Stimulated activated naive B cell treated with anti-CD40 and anti-IgM and Interleukin-4, amounts not matched to agents 10 μg/mL and 1 μg/mL and 100 μg/mL, for 72 hours (primary cell): ENCODE measurements around the gene CCDC88C.
A peak's percentile ranks its signal among the peaks of the same experiment; 100 is the strongest.

Experiments
- ATAC-seq, 2 donors: fragments of 150-1000 bp; cut with Tn5 transposase; replicated peaks; 2 replicates each; pipeline ENCODE4 v1.10.0; 2021; ENCODE audit warnings: moderate library complexity in 1 of 2
- DNase-seq: peaks from one replicate; pipeline ENCODE4 v3.0.0; 2021
- H3K27ac Mint-ChIP-seq: one replicate; pipeline ENCODE4 v1.8.0; 2022; ENCODE audit warnings: mild to moderate bottlenecking, mixed read lengths
- H3K27me3 Mint-ChIP-seq, 2 donors: one replicate each; pipeline ENCODE4 v1.8.0; 2022; ENCODE audit warnings: mixed read lengths in 2 of 2
- H3K36me3 Mint-ChIP-seq, 2 donors: one replicate each; pipeline ENCODE4 v1.8.0; 2022; ENCODE audit warnings: mixed read lengths in 2 of 2, mild to moderate bottlenecking in 1 of 2
- H3K4me1 Mint-ChIP-seq, 2 donors: one replicate each; pipeline ENCODE4 v1.8.0; 2022; ENCODE audit warnings: mixed read lengths in 2 of 2, mild to moderate bottlenecking in 1 of 2
- H3K4me3 Mint-ChIP-seq, 2 donors: one replicate each; pipeline ENCODE4 v1.8.0; 2022; ENCODE audit warnings: mild to moderate bottlenecking in 2 of 2, mixed read lengths in 2 of 2, moderate library complexity in 1 of 2
- H3K9me3 Mint-ChIP-seq, 2 donors: one replicate each; pipeline ENCODE4 v1.8.0; 2022; ENCODE audit warnings: mixed read lengths in 2 of 2, mild to moderate bottlenecking in 1 of 2

The CCDC88C gene

DNA sequence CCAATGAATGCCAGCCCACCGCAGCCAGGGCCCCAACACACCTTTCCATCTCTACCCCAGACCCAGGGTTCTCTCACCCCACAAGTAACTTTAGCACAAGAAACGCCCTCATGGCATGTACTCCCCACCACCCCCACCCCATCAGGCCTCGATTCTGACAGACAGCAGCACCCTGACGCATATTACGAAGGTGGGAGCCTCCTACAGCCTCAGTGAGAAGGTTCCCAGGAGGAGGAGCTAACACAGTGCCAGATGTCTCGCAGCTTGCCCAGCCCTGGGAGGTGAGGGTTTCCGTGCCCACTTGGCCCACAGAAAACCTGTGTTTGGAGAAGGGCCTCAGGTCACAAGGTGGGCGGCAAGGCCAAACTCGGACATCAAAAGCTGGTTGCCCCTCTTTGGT is 32.4 kb downstream of the CCDC88C start:
- peak overlapping the region; percentile 59 for H3K27ac Mint-ChIP-seq
- no peaks in the 10 kb centered on the region for H3K27me3 Mint-ChIP-seq
- ATAC-seq (no peak), DNase-seq (no peak)
- no peak overlapping the region for H3K4me3 Mint-ChIP-seq
- H3K4me1 Mint-ChIP-seq: peaks cover 66 to 80% of the 10 kb centered on the region in 2 donors
- peaks cover 23 to 56% of the 10 kb centered on the region in 2 donors for H3K36me3 Mint-ChIP-seq
- H3K9me3 Mint-ChIP-seq: peaks cover 0 to 4% of the 10 kb centered on the region in 2 donors

DNA sequence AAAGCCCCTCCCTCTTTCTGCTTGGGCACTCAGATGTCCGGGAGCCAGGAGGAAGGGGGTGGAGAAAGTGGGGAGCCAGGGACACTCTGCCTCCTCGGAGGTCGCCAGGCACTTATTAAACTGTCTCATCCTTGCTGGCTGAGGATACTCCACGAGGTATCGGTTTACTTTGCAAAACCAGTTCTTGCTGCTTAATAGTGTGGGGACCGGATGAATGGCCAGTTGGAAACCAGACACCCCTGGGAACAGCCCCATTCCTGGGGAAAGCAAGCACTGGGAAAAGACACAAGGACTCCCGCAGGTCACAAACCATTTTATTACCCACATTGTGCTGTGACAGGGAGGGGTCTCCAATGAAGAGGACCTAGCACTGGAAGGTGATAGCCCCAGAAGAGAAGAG is 34.2 kb downstream of the CCDC88C start:
- ATAC-seq (no peak), DNase-seq (no peak)
- Mint-ChIP-seq H3K27ac (peak overlapping the region; percentile 15), H3K4me3 (no peak overlapping the region), H3K9me3 (peaks cover 0 to 4% of the 10 kb centered on the region in 2 donors), H3K36me3 (peaks cover 23 to 51% of the 10 kb centered on the region in 2 donors), H3K4me1 (peaks cover 64 to 81% of the 10 kb centered on the region in 2 donors), H3K27me3 (no peaks in the 10 kb centered on the region)

DNA sequence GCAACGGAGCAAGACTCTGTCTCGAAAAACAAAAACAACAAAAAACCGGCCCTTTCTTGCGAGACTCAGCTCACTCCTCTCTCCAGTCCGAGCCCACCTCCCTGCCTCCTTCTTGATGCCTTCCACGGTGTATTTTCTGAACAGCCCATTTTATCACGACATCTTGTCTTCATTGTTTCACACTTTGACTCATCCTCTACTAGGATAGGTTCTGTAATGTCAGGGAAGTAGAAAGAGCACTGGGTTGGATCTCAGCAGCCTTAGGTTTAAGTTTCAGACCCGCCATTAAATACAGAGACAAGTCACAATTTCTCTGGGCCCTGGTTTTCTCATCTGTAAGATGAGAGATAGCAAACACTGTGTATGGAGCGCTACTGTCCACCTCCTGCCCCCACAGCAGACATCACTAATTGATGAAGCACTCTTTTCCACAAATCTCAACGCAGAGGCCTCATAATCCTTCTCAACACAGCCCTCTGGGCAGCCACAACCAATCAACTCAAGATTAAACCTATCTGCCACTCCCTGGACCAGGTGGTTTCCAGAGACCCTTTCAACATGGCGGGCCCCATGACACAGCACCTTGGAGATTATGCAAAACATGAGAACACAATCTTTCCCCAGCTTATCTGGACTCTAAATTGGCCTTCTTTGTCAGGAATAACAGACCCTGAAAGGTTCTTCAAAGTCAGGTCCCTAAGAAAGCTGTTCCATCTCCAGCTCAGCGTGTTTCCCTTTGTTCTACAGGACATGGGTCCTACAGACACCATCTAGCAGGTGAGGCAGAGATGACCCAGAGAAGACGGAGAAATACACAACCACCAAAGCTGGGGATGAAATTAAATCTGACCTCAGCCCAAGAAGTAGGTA is 35.6 kb downstream of the CCDC88C start:
- H3K4me1 Mint-ChIP-seq: peaks cover 66 to 81% of the 10 kb centered on the region in 2 donors
- DNase-seq (no peak), ATAC-seq (no peak)
- peak overlapping the region; percentile 65 for H3K27ac Mint-ChIP-seq
- H3K27me3 Mint-ChIP-seq: no peaks in the 10 kb centered on the region
- peak overlapping the region; percentile 9 to 50 for H3K4me3 Mint-ChIP-seq
- peaks cover 26 to 54% of the 10 kb centered on the region in 2 donors for H3K36me3 Mint-ChIP-seq
- H3K9me3 Mint-ChIP-seq: peaks cover 0 to 4% of the 10 kb centered on the region in 2 donors

DNA sequence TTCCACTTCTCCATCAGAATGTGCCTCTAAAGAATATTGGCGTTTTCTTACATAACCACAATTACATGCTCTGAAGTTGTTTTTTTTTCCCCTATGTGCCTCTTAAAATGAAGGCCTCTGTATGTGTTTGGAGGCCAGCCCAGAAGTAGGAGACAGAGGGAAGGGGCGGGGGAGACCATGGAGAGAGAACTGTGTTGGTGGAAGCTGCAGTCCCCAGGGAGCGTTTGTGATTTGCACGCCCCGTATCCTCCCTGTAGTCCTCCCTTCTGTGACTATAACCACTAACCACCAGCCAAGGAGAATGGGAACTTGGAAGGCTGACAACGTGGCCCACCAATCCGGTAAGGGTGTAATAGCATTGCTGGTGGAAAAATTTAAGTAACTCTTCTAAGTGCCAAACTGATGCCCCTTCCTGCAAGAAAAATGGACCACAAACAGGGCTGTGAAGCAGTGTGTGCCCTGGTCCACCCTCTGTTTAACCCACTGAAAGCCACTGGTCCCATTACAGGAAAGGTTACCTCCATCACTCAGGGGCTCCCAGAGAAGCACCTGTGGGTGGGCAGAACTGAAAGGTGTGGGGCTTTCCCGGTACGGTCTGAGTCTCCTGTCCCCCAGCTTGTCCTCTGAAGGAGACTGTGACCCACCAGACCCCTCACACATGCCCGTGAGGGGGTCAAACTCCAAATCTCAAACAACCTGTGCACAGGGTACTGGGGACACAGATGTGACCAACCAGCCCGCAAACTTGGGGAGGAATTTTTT is 36.8 kb downstream of the CCDC88C start:
- Mint-ChIP-seq H3K27ac (peak overlapping the region; percentile 65), H3K36me3 (peaks cover 28 to 59% of the 10 kb centered on the region in 2 donors), H3K9me3 (peaks cover 0 to 4% of the 10 kb centered on the region in 2 donors), H3K4me3 (peak overlapping the region; percentile 56 to 62), H3K4me1 (peaks cover 76 to 94% of the 10 kb centered on the region in 2 donors), H3K27me3 (no peaks in the 10 kb centered on the region)
- DNase-seq: no peak
- ATAC-seq: peak; percentile 44

DNA sequence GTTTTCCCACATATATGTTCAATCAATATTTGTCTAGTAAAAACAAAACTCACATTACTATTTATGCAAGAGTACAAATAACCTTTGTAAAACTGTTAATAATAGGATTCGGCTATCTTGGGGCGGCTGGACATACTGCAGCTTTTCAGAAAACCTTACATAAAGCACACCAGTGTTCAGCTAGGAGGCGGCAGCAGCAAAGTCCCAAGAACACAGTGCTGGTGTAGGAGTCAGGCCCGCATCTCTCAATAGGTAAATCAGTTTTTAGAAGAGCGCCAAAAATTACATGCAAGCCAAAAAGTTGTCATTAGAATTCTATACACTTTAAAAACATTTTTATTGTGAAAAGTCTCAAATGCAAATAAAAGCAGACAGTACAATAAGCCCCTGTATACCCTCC is 37.5 kb downstream of the CCDC88C start:
- Mint-ChIP-seq H3K4me3 (no peak overlapping the region), H3K4me1 (peaks cover 77 to 99% of the 10 kb centered on the region in 2 donors), H3K36me3 (peaks cover 29 to 65% of the 10 kb centered on the region in 2 donors), H3K9me3 (peaks cover 0 to 4% of the 10 kb centered on the region in 2 donors), H3K27me3 (no peaks in the 10 kb centered on the region), H3K27ac (no peak overlapping the region)
- DNase-seq (no peak), ATAC-seq (no peak)

DNA sequence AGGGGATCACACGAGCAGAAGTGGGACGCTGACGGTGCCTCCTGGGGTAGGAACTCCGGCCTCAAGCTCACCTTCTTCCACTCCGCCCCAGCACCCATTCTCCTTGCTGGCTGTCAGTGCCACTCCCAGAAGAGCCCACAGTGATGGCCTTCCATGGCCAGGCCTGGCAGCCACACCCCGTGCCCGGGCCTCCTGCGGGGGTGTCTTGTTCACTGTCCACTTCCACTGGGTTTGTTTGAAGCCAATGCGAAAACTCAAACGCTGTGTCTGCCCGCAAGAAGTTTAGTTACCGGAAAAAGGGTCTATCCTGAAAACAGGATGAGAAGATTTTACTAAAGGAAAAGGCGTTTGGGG is 38.1 kb downstream of the CCDC88C start:
- H3K36me3 Mint-ChIP-seq: peaks cover 31 to 65% of the 10 kb centered on the region in 2 donors
- no peak overlapping the region for H3K4me3 Mint-ChIP-seq
- peaks cover 0 to 4% of the 10 kb centered on the region in 2 donors for H3K9me3 Mint-ChIP-seq
- ATAC-seq (no peak), DNase-seq (no peak)
- no peak overlapping the region for H3K27ac Mint-ChIP-seq
- H3K4me1 Mint-ChIP-seq: peaks cover 77 to 99% of the 10 kb centered on the region in 2 donors
- H3K27me3 Mint-ChIP-seq: no peaks in the 10 kb centered on the region

DNA sequence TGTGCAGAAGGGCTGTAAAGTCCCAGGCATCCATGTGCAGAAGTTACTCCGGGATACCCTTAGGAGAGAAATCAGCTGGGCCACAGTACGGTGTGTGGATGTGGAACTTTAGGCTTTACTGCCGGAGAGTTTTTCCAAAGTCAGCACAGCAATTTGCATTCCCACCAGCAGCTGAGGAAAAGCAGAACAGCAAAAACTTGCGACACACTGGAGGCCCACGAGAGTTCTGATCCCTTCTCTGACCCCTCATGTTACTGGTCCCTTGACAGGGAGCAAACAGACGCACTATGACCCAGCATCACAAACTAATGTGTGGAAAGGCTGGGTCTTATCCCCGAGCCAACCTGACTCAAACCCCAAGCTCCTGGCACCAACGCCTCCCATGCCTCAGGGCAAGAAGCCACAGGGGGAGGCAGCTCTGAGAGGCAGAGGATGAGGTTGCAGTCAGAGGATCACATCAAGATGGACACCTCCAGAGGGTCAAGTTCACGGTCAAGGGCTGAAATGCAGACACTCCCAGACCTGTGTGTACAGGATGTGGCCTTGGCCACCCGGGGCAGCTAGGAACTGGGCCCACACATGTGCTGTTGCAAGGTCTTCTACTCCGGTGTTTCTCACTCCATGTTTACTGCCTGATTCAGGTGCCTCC is 38.6 kb downstream of the CCDC88C start:
- no peak for DNase-seq
- peaks cover 0 to 4% of the 10 kb centered on the region in 2 donors for H3K9me3 Mint-ChIP-seq
- peak overlapping the region; percentile 59 for H3K27ac Mint-ChIP-seq
- H3K4me3 Mint-ChIP-seq: no peak overlapping the region
- no peaks in the 10 kb centered on the region for H3K27me3 Mint-ChIP-seq
- ATAC-seq: no peak
- peaks cover 34 to 66% of the 10 kb centered on the region in 2 donors for H3K36me3 Mint-ChIP-seq
- peaks cover 79 to 99% of the 10 kb centered on the region in 2 donors for H3K4me1 Mint-ChIP-seq

DNA sequence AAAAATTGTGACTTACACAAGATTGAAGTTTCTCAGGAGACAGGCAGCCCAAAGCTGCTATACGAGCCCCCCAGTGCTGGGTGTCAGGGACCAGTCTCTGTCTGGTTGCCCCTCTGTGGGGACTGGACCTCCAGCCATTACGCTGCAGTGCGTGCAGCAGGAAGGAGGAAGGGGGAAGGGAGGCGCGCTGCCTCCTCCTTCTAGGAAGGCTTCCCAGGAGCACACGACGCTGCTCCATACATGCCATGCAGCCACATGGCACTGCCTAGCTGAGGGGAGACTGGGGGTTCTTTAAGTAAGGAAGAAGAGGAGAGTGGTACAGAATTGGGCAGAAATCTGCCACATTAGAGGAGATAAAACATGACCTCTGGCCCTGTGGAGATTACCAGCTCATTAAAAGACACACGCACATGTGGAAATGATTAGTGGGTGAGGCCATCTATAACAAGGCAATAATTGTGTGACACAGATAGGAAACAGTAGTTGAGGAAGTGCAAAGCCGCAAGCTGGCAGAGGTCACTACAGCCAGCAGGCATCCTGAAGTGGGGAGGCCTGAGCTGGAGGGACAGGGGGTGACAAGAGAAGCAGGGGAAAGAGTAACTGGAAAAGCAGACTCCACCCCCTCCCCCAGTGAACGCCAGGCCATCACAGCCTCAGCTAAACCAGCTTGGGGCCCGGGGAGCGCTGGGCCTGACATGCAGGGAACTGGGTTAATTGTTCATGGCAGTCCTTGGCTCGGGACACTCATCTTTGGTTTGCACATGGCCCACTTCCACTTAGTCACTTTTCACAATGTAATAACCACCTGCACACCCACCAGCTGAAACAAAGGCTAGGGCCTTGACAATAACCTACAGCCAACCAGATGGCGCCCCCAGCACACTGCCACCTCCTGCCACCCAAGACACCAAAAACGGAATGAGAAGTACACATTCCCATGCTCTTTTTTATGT is 39.6 kb downstream of the CCDC88C start:
- Mint-ChIP-seq H3K4me3 (peak overlapping the region; percentile 17 to 46), H3K36me3 (peaks cover 31 to 62% of the 10 kb centered on the region in 2 donors), H3K9me3 (peaks cover 0 to 4% of the 10 kb centered on the region in 2 donors), H3K27me3 (no peaks in the 10 kb centered on the region), H3K4me1 (peaks cover 82 to 99% of the 10 kb centered on the region in 2 donors), H3K27ac (peak overlapping the region; percentile 82)
- ATAC-seq (peak; percentile 4 to 10), DNase-seq (no peak)

DNA sequence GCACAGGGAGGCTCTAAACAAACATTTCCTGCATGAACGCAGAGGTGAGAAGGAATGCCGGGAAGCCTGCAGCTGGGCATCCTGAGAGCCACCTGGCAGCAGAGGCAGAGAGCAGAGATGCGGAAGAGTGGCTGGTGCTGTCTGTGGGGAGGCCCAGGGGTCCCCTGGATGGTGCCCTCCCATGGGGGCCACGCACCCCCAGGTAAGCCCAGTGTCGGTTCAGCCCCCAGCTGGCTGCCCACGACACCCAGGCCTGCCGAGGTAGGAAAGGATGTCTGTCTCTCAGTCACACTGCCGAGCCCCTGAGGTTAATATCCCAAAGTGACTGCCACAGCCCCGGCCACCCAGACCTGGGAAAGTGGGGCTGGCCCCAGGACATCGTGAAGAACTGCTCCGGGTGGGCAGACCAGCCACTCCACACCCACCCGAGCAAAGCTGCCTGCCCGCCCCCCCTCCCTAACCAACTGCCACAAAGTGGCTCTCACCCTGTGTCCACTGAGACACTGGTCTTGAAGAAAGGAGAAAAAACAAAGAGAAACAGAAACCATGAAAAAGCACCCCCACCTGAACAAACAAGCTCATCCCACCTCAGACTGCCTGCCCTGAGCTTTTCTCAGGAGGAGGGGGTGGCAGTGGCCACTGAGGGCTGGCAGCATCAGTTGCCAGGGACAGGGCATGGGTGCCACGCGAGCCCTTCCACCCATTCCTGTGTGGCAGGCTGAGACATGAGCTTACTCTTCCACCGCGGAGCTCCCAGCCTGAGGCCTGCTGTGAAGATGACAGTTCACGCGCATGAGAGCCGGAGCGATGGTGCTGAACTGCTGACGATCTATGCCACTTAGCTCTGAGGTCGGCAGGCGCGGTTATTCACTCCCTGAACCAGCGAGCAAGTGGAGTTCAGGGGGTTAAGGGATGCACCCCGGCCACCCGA is 40.8 kb downstream of the CCDC88C start:
- peak overlapping the region; percentile 46 to 65 for H3K4me3 Mint-ChIP-seq
- H3K27me3 Mint-ChIP-seq: no peaks in the 10 kb centered on the region
- DNase-seq: no peak
- no peak for ATAC-seq
- H3K27ac Mint-ChIP-seq: peak overlapping the region; percentile 84
- H3K36me3 Mint-ChIP-seq: peaks cover 24 to 57% of the 10 kb centered on the region in 2 donors
- H3K4me1 Mint-ChIP-seq: peaks cover 81 to 99% of the 10 kb centered on the region in 2 donors
- peaks cover 0 to 1% of the 10 kb centered on the region in 2 donors for H3K9me3 Mint-ChIP-seq

DNA sequence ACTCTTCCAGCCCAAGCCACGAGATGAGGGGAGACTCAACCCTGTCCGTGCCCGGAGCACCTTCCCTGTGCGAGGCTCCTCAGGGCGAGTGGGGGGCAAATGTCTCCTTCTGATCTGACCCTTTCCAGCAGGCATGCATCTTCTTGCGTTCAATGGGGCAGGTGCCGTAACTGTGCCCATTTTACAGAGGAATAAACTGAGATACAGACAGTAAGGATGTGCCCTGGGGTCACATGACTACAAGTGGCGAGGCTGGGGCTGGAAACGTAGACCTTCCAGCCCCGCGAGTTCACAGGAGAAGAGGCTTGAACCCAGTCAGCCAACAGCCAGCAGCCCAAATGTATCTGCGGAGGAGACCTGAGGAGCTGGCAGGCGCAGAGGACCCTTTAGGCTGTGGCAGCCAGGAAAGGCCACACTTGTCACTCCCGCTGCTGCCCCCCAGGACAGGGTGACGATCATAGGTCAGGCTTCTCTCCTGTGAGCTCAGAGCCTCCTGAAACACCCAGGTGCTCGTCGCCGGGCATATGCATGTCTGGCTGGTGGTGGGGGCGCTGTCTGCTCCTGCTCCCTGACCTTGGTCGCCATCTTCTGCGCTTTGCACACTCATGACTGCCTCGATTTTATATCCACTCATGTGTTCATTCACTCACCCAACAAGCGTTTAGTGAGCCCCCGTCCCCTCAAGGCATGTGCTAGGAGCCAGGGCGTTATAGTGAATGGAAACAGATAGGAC is 41.7 kb downstream of the CCDC88C start:
- Mint-ChIP-seq H3K4me3 (no peak overlapping the region), H3K4me1 (peaks cover 81 to 99% of the 10 kb centered on the region in 2 donors), H3K27me3 (no peaks in the 10 kb centered on the region), H3K27ac (peak overlapping the region; percentile 84), H3K36me3 (peaks cover 21 to 48% of the 10 kb centered on the region in 2 donors), H3K9me3 (no peaks in the 10 kb centered on the region)
- ATAC-seq (no peak), DNase-seq (no peak)

DNA sequence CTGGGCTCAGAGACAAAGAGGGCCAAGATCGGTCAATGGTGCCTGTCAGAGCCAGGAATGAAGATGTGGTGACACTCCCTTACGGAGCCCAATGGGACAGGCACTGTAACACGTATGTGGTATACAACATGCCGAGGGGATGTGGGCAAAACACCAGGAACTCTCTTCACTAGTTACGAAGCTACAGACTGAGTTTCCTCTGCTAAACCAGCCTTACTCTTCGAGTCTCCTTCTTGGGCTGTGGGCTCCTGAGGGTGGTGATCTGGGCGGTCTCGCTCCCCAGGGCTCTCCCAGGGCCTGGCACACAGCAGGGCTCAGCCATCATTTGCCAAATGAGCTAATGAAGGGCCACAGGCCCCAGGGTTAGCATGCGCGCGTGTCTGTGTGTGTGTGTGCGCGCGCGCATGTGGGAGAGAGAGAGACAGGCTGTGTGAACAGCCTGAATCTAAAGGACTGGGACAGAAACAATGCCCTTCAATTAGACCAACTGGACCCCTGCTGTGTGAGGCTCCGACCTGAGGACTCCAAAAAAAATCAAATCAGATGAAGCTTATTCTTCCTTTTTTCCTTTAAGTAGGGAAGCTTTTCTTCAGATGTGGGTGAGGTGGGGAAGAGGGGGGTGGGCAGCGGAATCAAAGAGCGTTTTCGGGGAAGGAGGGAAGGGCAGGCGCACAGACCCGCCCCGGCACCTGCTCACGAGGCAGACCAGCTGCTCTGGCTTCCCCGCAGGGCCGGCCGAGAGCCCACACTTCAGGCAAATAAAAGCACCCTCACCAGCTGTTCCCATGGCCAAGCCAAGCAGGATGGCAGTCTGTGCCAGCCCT is 42.5 kb downstream of the CCDC88C start:
- Mint-ChIP-seq H3K36me3 (peaks cover 25 to 42% of the 10 kb centered on the region in 2 donors), H3K4me3 (peak overlapping the region; percentile 43 to 73), H3K27me3 (no peaks in the 10 kb centered on the region), H3K4me1 (peaks cover 77 to 99% of the 10 kb centered on the region in 2 donors), H3K27ac (peak overlapping the region; percentile 94), H3K9me3 (no peaks in the 10 kb centered on the region)
- ATAC-seq (no peak), DNase-seq (no peak)
